Measurements from ENCODE around the gene GLOD5. TPM values are rescaled to one million over a fixed set of nuclear protein-coding genes. Genes with fewer than 3 reads are reported as not detected.

GLOD5 gene
- total RNA-seq (ENCODE audit: low replicate concordance) = not detected in 2 replicates

DNA sequence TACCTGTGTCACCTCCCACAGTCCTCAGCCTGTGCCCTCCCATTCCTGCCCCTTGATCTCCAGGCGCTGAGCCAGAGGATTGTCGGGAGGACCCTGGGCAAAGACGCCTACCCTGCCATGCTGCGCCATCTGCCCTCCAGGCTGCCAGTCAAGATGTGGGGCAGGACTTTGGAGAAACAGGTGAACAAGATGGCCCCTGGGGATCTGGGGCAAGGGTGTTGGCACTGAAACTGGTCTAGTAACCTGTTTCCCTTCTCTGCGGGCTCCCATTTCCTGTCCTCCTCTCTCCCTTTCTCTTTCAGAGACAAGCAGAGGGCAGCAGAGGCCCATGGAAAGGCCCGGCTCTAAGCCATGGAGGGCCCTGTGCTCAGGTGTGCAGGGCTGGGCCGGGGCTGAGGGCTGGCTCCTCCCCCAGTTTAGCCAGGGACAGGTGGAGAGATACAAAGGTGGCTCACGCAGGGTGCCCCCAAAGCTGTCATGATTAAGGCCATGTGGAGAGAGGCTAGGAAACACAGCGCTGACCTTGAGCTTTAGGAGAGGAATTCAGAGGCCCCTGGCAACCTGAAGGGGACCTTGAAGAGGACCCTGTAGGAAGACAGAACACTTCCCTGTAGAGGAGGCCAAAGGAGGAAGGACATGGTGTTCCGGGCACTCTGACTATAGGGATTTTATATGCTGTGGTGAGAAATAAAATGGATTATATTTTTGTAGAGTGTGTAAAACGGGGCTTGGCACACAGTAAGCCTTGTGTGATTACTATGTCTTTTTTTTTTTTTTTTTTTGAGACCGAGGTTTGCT lies at the start of gene GLOD5:
GLOD5 (plus strand) TSS at position 74 of the 798 bp plus-strand sequence; CDS start at position 118, 44 bp downstream.
- H3K9ac ChIP-seq = no peak within 1 kb of the TSS
- H3F3A ChIP-seq (ENCODE audit: low read depth) = no peaks in the 10 kb centered on the region
- H4K20me1 ChIP-seq (ENCODE audit: low read depth) = no peaks in the 10 kb centered on the region
- no peak within 1 kb of the TSS for H3K27ac Mint-ChIP-seq
- H3K79me2 ChIP-seq (ENCODE audit: low read depth) = no peaks in the 10 kb centered on the region
- TF ChIP-seq, protein P1, sequence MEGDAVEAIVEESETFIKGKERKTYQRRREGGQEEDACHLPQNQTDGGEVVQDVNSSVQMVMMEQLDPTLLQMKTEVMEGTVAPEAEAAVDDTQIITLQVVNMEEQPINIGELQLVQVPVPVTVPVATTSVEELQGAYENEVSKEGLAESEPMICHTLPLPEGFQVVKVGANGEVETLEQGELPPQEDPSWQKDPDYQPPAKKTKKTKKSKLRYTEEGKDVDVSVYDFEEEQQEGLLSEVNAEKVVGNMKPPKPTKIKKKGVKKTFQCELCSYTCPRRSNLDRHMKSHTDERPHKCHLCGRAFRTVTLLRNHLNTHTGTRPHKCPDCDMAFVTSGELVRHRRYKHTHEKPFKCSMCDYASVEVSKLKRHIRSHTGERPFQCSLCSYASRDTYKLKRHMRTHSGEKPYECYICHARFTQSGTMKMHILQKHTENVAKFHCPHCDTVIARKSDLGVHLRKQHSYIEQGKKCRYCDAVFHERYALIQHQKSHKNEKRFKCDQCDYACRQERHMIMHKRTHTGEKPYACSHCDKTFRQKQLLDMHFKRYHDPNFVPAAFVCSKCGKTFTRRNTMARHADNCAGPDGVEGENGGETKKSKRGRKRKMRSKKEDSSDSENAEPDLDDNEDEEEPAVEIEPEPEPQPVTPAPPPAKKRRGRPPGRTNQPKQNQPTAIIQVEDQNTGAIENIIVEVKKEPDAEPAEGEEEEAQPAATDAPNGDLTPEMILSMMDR (IDR thresholded peaks at IDR 0.05) = peak; percentile 46
- TF ChIP-seq EZH2phosphoT487 (IDR thresholded peaks at IDR 0.05) = no peak
- no peaks in the 10 kb centered on the region for H3K36me3 Mint-ChIP-seq
- no peaks in the 10 kb centered on the region for H3K36me3 ChIP-seq
- peaks cover 4% of the 10 kb centered on the region for H3K27me3 Mint-ChIP-seq (ENCODE audit: insufficient read depth, low read depth)
- no peak within 1 kb of the TSS for H3K4me3 ChIP-seq
- no peaks in the 10 kb centered on the region for H3K4me1 ChIP-seq
- H2AFZ ChIP-seq (replicated peaks) = no peak within 1 kb of the TSS
- H3K27me3 ChIP-seq = no peaks in the 10 kb centered on the region
- peaks cover 6% of the 10 kb centered on the region for H3K9me3 Mint-ChIP-seq
- no peak within 1 kb of the TSS for H3K27ac ChIP-seq
- no peak within 1 kb of the TSS for H3K4me2 ChIP-seq
- no peaks in the 10 kb centered on the region for H3K4me1 Mint-ChIP-seq
- no peak within 1 kb of the TSS for H3K4me3 Mint-ChIP-seq
- DNase-seq (ENCODE audit: low spot score) = peak; percentile 54
- no peaks in the 10 kb centered on the region for H3K9me3 ChIP-seq (ENCODE audit: low read depth)

DNA sequence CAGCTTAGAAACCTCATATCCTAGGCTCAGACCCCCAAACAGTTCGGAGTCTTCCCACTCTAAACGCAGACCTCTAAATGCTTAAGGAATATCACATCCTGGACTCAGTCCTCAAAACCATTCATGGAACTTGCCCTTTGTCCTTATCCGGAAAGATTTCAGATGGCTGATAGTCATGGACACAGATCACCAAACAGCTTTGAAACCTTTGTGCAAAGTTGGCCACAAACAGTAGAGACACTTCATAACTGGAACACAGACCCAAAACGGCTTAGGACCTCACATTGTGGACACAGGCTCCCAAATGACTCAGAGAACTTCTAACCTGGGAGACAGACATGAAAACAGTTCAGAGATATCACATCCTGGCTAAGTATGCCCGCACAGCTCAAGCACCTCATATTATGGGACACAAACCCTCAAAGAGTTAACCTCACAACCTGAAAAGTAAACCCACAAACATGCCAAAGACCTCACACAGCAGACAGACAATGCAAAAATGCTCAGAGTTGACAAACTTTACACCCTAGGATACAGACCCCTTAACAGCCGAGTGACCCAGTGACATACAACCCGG lies 49.5 kb upstream of the GLOD5 start:
- Histone ChIP-seq H3K79me2 (ENCODE audit: low read depth) (no peaks in the 10 kb centered on the region), H3F3A (ENCODE audit: low read depth) (no peaks in the 10 kb centered on the region), H4K20me1 (ENCODE audit: low read depth) (no peaks in the 10 kb centered on the region), H3K9ac (no peak overlapping the region), H3K36me3 (no peaks in the 10 kb centered on the region), H3K27ac (no peak overlapping the region), H3K4me2 (no peak overlapping the region), H3K27me3 (no peaks in the 10 kb centered on the region), H3K4me3 (no peak overlapping the region), H3K9me3 (ENCODE audit: low read depth) (no peaks in the 10 kb centered on the region), H2AFZ (replicated peaks) (no peak overlapping the region), H3K4me1 (no peaks in the 10 kb centered on the region)
- Mint-ChIP-seq H3K27me3 (ENCODE audit: insufficient read depth, low read depth) (peaks cover 2% of the 10 kb centered on the region), H3K27ac (no peak overlapping the region), H3K4me1 (no peaks in the 10 kb centered on the region), H3K4me3 (no peak overlapping the region), H3K9me3 (peaks cover 15% of the 10 kb centered on the region), H3K36me3 (peaks cover 2% of the 10 kb centered on the region)
- no peak for DNase-seq (ENCODE audit: low spot score)
- TF ChIP-seq EZH2 (IDR thresholded peaks at IDR 0.05) (no peak), EZH2phosphoT487 (IDR thresholded peaks at IDR 0.05) (no peak)
- TF ChIP-seq, protein P1 (IDR thresholded peaks at IDR 0.05) = no peak

DNA sequence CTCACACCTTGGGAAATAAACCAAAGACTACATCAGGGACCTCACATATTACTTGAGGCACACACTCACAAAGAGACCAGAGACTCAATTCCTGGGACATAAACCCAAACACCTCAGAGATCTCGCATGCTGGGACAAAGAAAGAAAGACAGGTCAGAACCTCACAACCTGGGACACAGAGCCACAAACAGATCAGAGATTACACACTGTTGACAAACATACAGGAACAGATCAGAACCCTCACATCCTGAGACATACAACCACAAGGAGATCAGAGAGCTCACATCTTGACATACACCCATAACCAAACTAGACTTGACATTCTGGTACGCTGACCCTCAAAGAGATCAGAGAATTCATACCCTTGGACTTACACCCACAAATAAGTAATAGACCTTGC lies 47.7 kb upstream of the GLOD5 start:
- no peaks in the 10 kb centered on the region for H3F3A ChIP-seq (ENCODE audit: low read depth)
- TF ChIP-seq EZH2 (IDR thresholded peaks at IDR 0.05) = no peak
- TF ChIP-seq, protein P1 (IDR thresholded peaks at IDR 0.05) = no peak
- no peak for TF ChIP-seq EZH2phosphoT487 (IDR thresholded peaks at IDR 0.05)
- no peak overlapping the region for H2AFZ ChIP-seq (replicated peaks)
- no peak overlapping the region for H3K4me2 ChIP-seq
- peaks cover 2% of the 10 kb centered on the region for H3K27me3 Mint-ChIP-seq (ENCODE audit: insufficient read depth, low read depth)
- no peak for DNase-seq (ENCODE audit: low spot score)
- H3K9me3 Mint-ChIP-seq = peaks cover 15% of the 10 kb centered on the region
- H3K79me2 ChIP-seq (ENCODE audit: low read depth) = no peaks in the 10 kb centered on the region
- H3K27ac Mint-ChIP-seq = no peak overlapping the region
- H3K36me3 ChIP-seq = no peaks in the 10 kb centered on the region
- no peaks in the 10 kb centered on the region for H4K20me1 ChIP-seq (ENCODE audit: low read depth)
- H3K4me1 ChIP-seq = no peaks in the 10 kb centered on the region
- no peak overlapping the region for H3K9ac ChIP-seq
- H3K27me3 ChIP-seq = no peaks in the 10 kb centered on the region
- H3K4me1 Mint-ChIP-seq = no peaks in the 10 kb centered on the region
- H3K36me3 Mint-ChIP-seq = peaks cover 2% of the 10 kb centered on the region
- H3K27ac ChIP-seq = no peak overlapping the region
- H3K9me3 ChIP-seq (ENCODE audit: low read depth) = no peaks in the 10 kb centered on the region
- no peak overlapping the region for H3K4me3 Mint-ChIP-seq
- no peak overlapping the region for H3K4me3 ChIP-seq

All from neural progenitor cell (in vitro differentiated cells).